Panc1 (cell line): Measurements from ENCODE around the gene AARS2. TPM values are rescaled to one million over a fixed set of nuclear protein-coding genes. Genes with fewer than 3 reads are reported as not detected.

Experiments used
- ATAC-seq: fragments of 200-7000 bp; cut with Tn5 transposase; 2 replicates; pipeline ENCODE4 v1.9.1; 2020; ENCODE audit warnings: mild to moderate bottlenecking, moderate library complexity
- BruUV-seq: library from RNA; stranded (reverse); fragments of 400-500 nt; replicated peaks from 2 replicates; lab custom pipeline; 2021; lab: Mats Ljungman, UMichigan
- CTCF ChIA-PET: fragments of 300-600 bp; sonication (Branson Sonifier 250); formaldehyde crosslinking; loops from one replicate; lab custom pipeline; 2022; ENCODE audit warnings: antibody characterized with exemption; lab: Charles Lee
- POLR2A ChIA-PET: fragments of 300-600 bp; sonication (Branson Sonifier 250); formaldehyde crosslinking; loops from one replicate; lab custom pipeline; 2022; ENCODE audit warnings: antibody characterized with exemption; lab: Charles Lee
- DNase-seq: peaks from one replicate; pipeline ENCODE4 v3.0.0-alpha.2; 2010; ENCODE audit warnings: low read depth, low spot score
- H3K27ac ChIP-seq: 2 replicates; pipeline ENCODE4 v1.5.1; 2011; ENCODE audit warnings: mild to moderate bottlenecking, low read length, inconsistent platforms
- H3K27me3 ChIP-seq: fragments of 200-500 bp; sonication (Bioruptor generic); 2 replicates; pipeline ENCODE4 v1.6.0; 2014; ENCODE audit warnings: low read length, inconsistent platforms; ENCODE audit not compliant: control insufficient read depth, insufficient read depth
- H3K36me3 ChIP-seq: fragments of 200-500 bp; sonication (Bioruptor generic); 2 replicates; pipeline ENCODE4 v1.5.1; 2014; ENCODE audit warnings: inconsistent platforms, mild to moderate bottlenecking, low read length, moderate library complexity; ENCODE audit not compliant: control insufficient read depth, insufficient read depth
- H3K4me1 ChIP-seq: 2 replicates; pipeline ENCODE4 v1.5.1; 2011; ENCODE audit warnings: inconsistent platforms, mild to moderate bottlenecking, low read length, moderate library complexity; ENCODE audit not compliant: control insufficient read depth, insufficient read depth
- H3K4me3 ChIP-seq, 2 experiments: 2 replicates each; pipeline ENCODE4 v1.5.1; 2011 to 2012; ENCODE audit warnings: low read depth in 2 of 2, low read length in 2 of 2, mild to moderate bottlenecking in 2 of 2, inconsistent platforms in 1 of 2, moderate library complexity in 1 of 2
- H3K9me3 ChIP-seq: fragments of 200-500 bp; sonication (Bioruptor generic); 2 replicates; pipeline ENCODE4 v1.5.1; 2014; ENCODE audit warnings: low read depth, mild to moderate bottlenecking, inconsistent platforms, low read length, moderate library complexity; ENCODE audit not compliant: control insufficient read depth, insufficient read depth
- CTCF ChIP-seq: fragments of 450-650 bp; IDR thresholded peaks from 2 replicates; pipeline ENCODE4 v1.5.1; 2017; ENCODE audit warnings: mild to moderate bottlenecking
- POLR2AphosphoS5 ChIP-seq: IDR thresholded peaks from 2 replicates; pipeline ENCODE4 v1.6.1; 2012; ENCODE audit warnings: mild to moderate bottlenecking, low read depth, low read length, moderate library complexity
- REST ChIP-seq, 2 experiments: IDR thresholded peaks; 2 replicates each; pipeline ENCODE4 v1.6.1; 2011 to 2012; ENCODE audit warnings: low read depth in 2 of 2, control low read depth in 1 of 2, low read length in 1 of 2, mild to moderate bottlenecking in 1 of 2, moderate library complexity in 1 of 2; ENCODE audit not compliant: insufficient read depth in 1 of 2
- SIN3A ChIP-seq: IDR thresholded peaks from 2 replicates; pipeline ENCODE4 v1.6.1; 2012; ENCODE audit warnings: low read depth, mild to moderate bottlenecking, low read length, moderate library complexity, borderline replicate concordance; ENCODE audit not compliant: insufficient read depth
- TCF7L2 ChIP-seq: IDR thresholded peaks from 2 replicates; pipeline ENCODE4 v1.6.1; 2011; ENCODE audit warnings: mild to moderate bottlenecking, low read depth, low read length, inconsistent platforms
- in situ Hi-C: cut with HindIII; loops from 2 replicates; pipeline ENCODE4 v1.10.0; 2016; ENCODE audit warnings: low sequenced_read_pairs, low pct_unique_long_range_greater_than_20kb
- intact Hi-C: fragments of 100-400 bp; cut with micrococcal nuclease; formaldehyde crosslinking; loops from one replicate; pipeline ENCODE4 v1.10.0; 2022; ENCODE audit not compliant: unreplicated experiment
- total RNA-seq: library from RNA; stranded (reverse); gene quantifications from one replicate; pipeline ENCODE4 v1.2.1, GENCODE V29; 2021; ENCODE audit not compliant: unreplicated experiment

The AARS2 gene
- total RNA-seq, 1 experiment from 2014 or later = 13.1 TPM

- in situ Hi-C loops = no loop called here
- Histone ChIP-seq H3K36me3 (no peaks in the 10 kb centered on the region), H3K27me3 (no peaks in the 10 kb centered on the region; the same call in 1 of the 2 replicates), H3K4me3 (no peak overlapping the region), H3K27ac (no peak overlapping the region), H3K4me1 (peaks cover 6% of the 10 kb centered on the region; the same call in 1 of the 2 replicates), H3K9me3 (no peaks in the 10 kb centered on the region)
- intact Hi-C loops = loop anchor here (5.0 kb wide), 2 partner anchors 48 to 238 kb away; no protein-coding TSS in a partner anchor
- no TSS peak for BruUV-seq
- ChIA-PET CTCF (interaction anchor here (0.6 to 3.1 kb wide), 2 partner anchors 67 to 224 kb away, joined by 4 to 18 read pairs; no protein-coding TSS in a partner anchor), POLR2A (no interaction called here)
- no peak for DNase-seq
- TF ChIP-seq TCF7L2 = no peak
- TF ChIP-seq REST (IDR thresholded peaks at IDR 0.05; ENCODE audit: insufficient read depth in 1 of 2, low read depth in 2 of 2, low read length in 1 of 2) = no peak
- no peak for TF ChIP-seq CTCF
- no peak for TF ChIP-seq SIN3A
- TF ChIP-seq POLR2AphosphoS5 = no peak
- ATAC-seq = no peak
Measured at GRCh38 chr6:44335631-44336030, 22.5 kb upstream of the AARS2 start.

- no peaks in the 10 kb centered on the region for H3K4me1 ChIP-seq
- ATAC-seq = no peak
- no peak overlapping the region for H3K4me3 ChIP-seq
- no peaks in the 10 kb centered on the region for H3K36me3 ChIP-seq
- H3K27me3 ChIP-seq = peaks cover 4% of the 10 kb centered on the region; the same call in 1 of the 2 replicates
- H3K27ac ChIP-seq = no peak overlapping the region
- BruUV-seq = no TSS peak
- no peaks in the 10 kb centered on the region for H3K9me3 ChIP-seq
- ChIA-PET POLR2A (no interaction called here), CTCF (no interaction called here)
- intact Hi-C loops = no loop called here
- TF ChIP-seq SIN3A = no peak
- DNase-seq = no peak
- in situ Hi-C loops = no loop called here
Measured at GRCh38 chr6:44333942-44334341, 20.8 kb upstream of the AARS2 start.

- ChIA-PET CTCF (interaction anchor here (0.6 kb wide), 1 partner anchor 14 kb away, joined by 3 read pairs; no protein-coding TSS in a partner anchor), POLR2A (no interaction called here)
- no peak for ATAC-seq
- no peaks in the 10 kb centered on the region for H3K36me3 ChIP-seq
- DNase-seq = no peak
- H3K9me3 ChIP-seq = no peaks in the 10 kb centered on the region
- no peaks in the 10 kb centered on the region for H3K4me1 ChIP-seq
- intact Hi-C loops (no loop called here), in situ Hi-C loops (no loop called here)
- no peak overlapping the region for H3K27ac ChIP-seq
- no peak overlapping the region for H3K4me3 ChIP-seq
- H3K27me3 ChIP-seq = peaks cover 4% of the 10 kb centered on the region; the same call in 1 of the 2 replicates
- no TSS peak for BruUV-seq
- TF ChIP-seq CTCF (no peak), REST (IDR thresholded peaks at IDR 0.05; ENCODE audit: insufficient read depth in 1 of 2, low read depth in 2 of 2, low read length in 1 of 2) (no peak), TCF7L2 (no peak), SIN3A (no peak), POLR2AphosphoS5 (no peak)
Measured at GRCh38 chr6:44333273-44333919, 20.2 kb upstream of the AARS2 start.
